ENCODE data around the gene FAM169A. TPM values are rescaled to one million over a fixed set of nuclear protein-coding genes. Genes with fewer than 3 reads are reported as not detected.

Gene FAM169A
- total RNA-seq, 1 experiment from 2014 or later, result 63.1 TPM

GRCh38 chr5:74838262-74838661 is 27.9 kb downstream of the FAM169A start:
- H3K27me3 ChIP-seq (ENCODE audit: insufficient read depth, low read length), result no peaks in the 10 kb centered on the region
- no peak overlapping the region for H4K91ac ChIP-seq (ENCODE audit: insufficient read length, low read depth, low read length)
- no peaks in the 10 kb centered on the region for H4K20me1 ChIP-seq (ENCODE audit: control insufficient read depth, insufficient read depth, insufficient read length)
- no peak overlapping the region for H4K5ac ChIP-seq (ENCODE audit: insufficient read length, low read depth, low read length)
- TF ChIP-seq CTCF (conservative IDR thresholded peaks at IDR 0.05), result no peak
- H3K4me2 ChIP-seq (ENCODE audit: insufficient read depth, insufficient read length, low read length), result no peak overlapping the region
- no peak overlapping the region for H2BK120ac ChIP-seq (ENCODE audit: low read depth, low read length, poor library complexity, severe bottlenecking)
- H3K27ac Mint-ChIP-seq, result peak overlapping the region in 2 of 3 experiments; percentile 15 to 50; a peak in 3 of 7 replicates
- H2AK5ac ChIP-seq (ENCODE audit: insufficient read length, low read length), result no peak overlapping the region
- H3K27me3 Mint-ChIP-seq (ENCODE audit: low read depth), result no peaks in the 10 kb centered on the region
- no peak overlapping the region for H3K4ac ChIP-seq (ENCODE audit: low read depth, low read length)
- no peak overlapping the region for H3K23ac ChIP-seq (ENCODE audit: insufficient read length, low read depth, low read length)
- H3K36me3 Mint-ChIP-seq (ENCODE audit: insufficient read depth in 1 of 3, low read depth in 3 of 3), result peaks cover 32 to 63% (median 44%) of the 10 kb centered on the region in 3 experiments; a peak in 6 of 7 replicates
- H3K9ac ChIP-seq (ENCODE audit: extremely low read depth, insufficient read length, low read length), result no peak overlapping the region
- H3K9me3 Mint-ChIP-seq, result no peaks in the 10 kb centered on the region
- H2BK12ac ChIP-seq (ENCODE audit: insufficient read length, low read depth, low read length), result no peak overlapping the region
- peaks cover 7% of the 10 kb centered on the region; the same call in 1 of the 2 replicates for H3K4me1 ChIP-seq (ENCODE audit: insufficient read depth, low read length)
- no peak overlapping the region for H3T11ph ChIP-seq (ENCODE audit: low read length)
- no peak overlapping the region for H3K14ac ChIP-seq (ENCODE audit: insufficient read depth, low read length)
- no peak overlapping the region for H2BK15ac ChIP-seq (ENCODE audit: low read depth, low read length)
- no peak overlapping the region for H3K4me3 Mint-ChIP-seq
- no peak overlapping the region for H4K8ac ChIP-seq (replicated peaks; ENCODE audit: insufficient read length, low read depth, low read length)
- no peak overlapping the region for H2AFZ ChIP-seq (ENCODE audit: low read length)
- H3K18ac ChIP-seq (ENCODE audit: insufficient read length, low read depth, low read length), result no peak overlapping the region
- H2BK20ac ChIP-seq (ENCODE audit: low read depth, low read length, poor library complexity, severe bottlenecking), result no peak overlapping the region
- H3K4me1 Mint-ChIP-seq, result peaks cover 26% of the 10 kb centered on the region in 2 experiments
- peaks cover 7% of the 10 kb centered on the region; the same call in 1 of the 2 replicates for H3K79me2 ChIP-seq (ENCODE audit: insufficient read depth, low read length)
- no peak overlapping the region for H3K27ac ChIP-seq (ENCODE audit: insufficient read length, low read depth, low read length)
- H3K79me1 ChIP-seq (ENCODE audit: insufficient read depth, low read depth, low read length, poor library complexity, severe bottlenecking), result peaks cover 4% of the 10 kb centered on the region
- no CpG with 5 or more reads among the region's 2 CpGs for WGBS (ENCODE audit: extremely low coverage, insufficient read length, low lambda C conversion rate)
- H3K23me2 ChIP-seq (ENCODE audit: insufficient read length, low read depth, low read length, poor library complexity, severe bottlenecking), result no peaks in the 10 kb centered on the region
- DNase-seq, result no peak
- H3K56ac ChIP-seq (ENCODE audit: insufficient read length, low read depth, low read length), result no peak overlapping the region
- H2BK5ac ChIP-seq (ENCODE audit: insufficient read length, low read length), result no peak overlapping the region
- H3K9me3 ChIP-seq (ENCODE audit: control insufficient read depth, low read depth, low read length), result no peaks in the 10 kb centered on the region
